Progenitor cell of endocrine pancreas (in vitro differentiated cells): Measurements from ENCODE around the gene ITGAX. TPM values are rescaled to one million over a fixed set of nuclear protein-coding genes. Genes with fewer than 3 reads are reported as not detected.

ENCODE experiments used
- DNase-seq: peaks from one replicate; pipeline ENCODE4 v3.0.0; 2021; ENCODE audit warnings: low spot score; ENCODE audit not compliant: unreplicated experiment
- H3K27ac Mint-ChIP-seq: 2 replicates; pipeline ENCODE4 v1.8.0; 2021; ENCODE audit warnings: mild to moderate bottlenecking, moderate library complexity, mixed read lengths
- H3K27me3 Mint-ChIP-seq: 2 replicates; pipeline ENCODE4 v1.8.0; 2021; ENCODE audit warnings: mixed read lengths
- H3K36me3 Mint-ChIP-seq: 2 replicates; pipeline ENCODE4 v1.8.0; 2022; ENCODE audit warnings: mixed read lengths; ENCODE audit not compliant: insufficient read depth
- H3K4me1 Mint-ChIP-seq: 2 replicates; pipeline ENCODE4 v1.8.0; 2021; ENCODE audit warnings: low read depth, mixed read lengths
- H3K4me3 Mint-ChIP-seq: 2 replicates; pipeline ENCODE4 v1.8.0; 2021; ENCODE audit warnings: low read depth, mild to moderate bottlenecking, moderate library complexity, mixed read lengths
- H3K9me3 Mint-ChIP-seq: 2 replicates; pipeline ENCODE4 v1.8.0; 2021; ENCODE audit warnings: low read depth, mixed read lengths
- CTCF ChIP-seq: fragments of 200-600 bp; sonication (generic); IDR thresholded peaks from one replicate; pipeline ENCODE4 v1.5.0; 2021; ENCODE audit warnings: antibody characterized with exemption, mild to moderate bottlenecking; ENCODE audit not compliant: unreplicated experiment
- total RNA-seq: library from RNA; stranded (reverse); gene quantifications from 2 replicates; pipeline ENCODE4 v1.2.1, GENCODE V29; 2021

Gene ITGAX
- total RNA-seq, 1 donor from 2014 or later = not detected

- Mint-ChIP-seq H3K36me3 (no peaks in the 10 kb centered on the region), H3K9me3 (no peaks in the 10 kb centered on the region), H3K4me3 (no peak overlapping the region), H3K27ac (no peak overlapping the region), H3K27me3 (peaks cover 7% of the 10 kb centered on the region), H3K4me1 (peaks cover 16% of the 10 kb centered on the region)
- no peak for TF ChIP-seq CTCF
- no peak for DNase-seq
Measured at GRCh38 chr16:31388535-31388934, 33.6 kb downstream of the ITGAX start.

- H3K9me3 Mint-ChIP-seq = no peaks in the 10 kb centered on the region
- peaks cover 13% of the 10 kb centered on the region for H3K4me1 Mint-ChIP-seq
- H3K36me3 Mint-ChIP-seq = no peaks in the 10 kb centered on the region
- TF ChIP-seq CTCF = no peak
- no peak for DNase-seq
- H3K4me3 Mint-ChIP-seq = no peak overlapping the region
- no peak overlapping the region for H3K27ac Mint-ChIP-seq
- H3K27me3 Mint-ChIP-seq = peaks cover 7% of the 10 kb centered on the region
Measured at GRCh38 chr16:31390504-31391041, 35.6 kb downstream of the ITGAX start.

GRCh38 chr16:31393056-31393455 lies 38.1 kb downstream of the ITGAX start, which contains the start of gene ITGAD:
Gene ITGAD, plus strand, starts transcription at chr16:31393335. Its CDS starts 26 bp downstream, at chr16:31393361.
- Mint-ChIP-seq H3K9me3 (no peaks in the 10 kb centered on the region), H3K27ac (no peak within 1 kb of the TSS), H3K4me3 (no peak within 1 kb of the TSS), H3K36me3 (no peaks in the 10 kb centered on the region), H3K27me3 (peaks cover 7% of the 10 kb centered on the region), H3K4me1 (no peaks in the 10 kb centered on the region)
- TF ChIP-seq CTCF = no peak
- DNase-seq = no peak

- Mint-ChIP-seq H3K27ac (no peak overlapping the region), H3K27me3 (peaks cover 2% of the 10 kb centered on the region), H3K9me3 (no peaks in the 10 kb centered on the region), H3K36me3 (no peaks in the 10 kb centered on the region), H3K4me1 (no peaks in the 10 kb centered on the region), H3K4me3 (no peak overlapping the region)
- no peak for DNase-seq
- TF ChIP-seq CTCF = no peak
Measured at GRCh38 chr16:31395647-31396046, 40.7 kb downstream of the ITGAX start.

- no peak for TF ChIP-seq CTCF
- Mint-ChIP-seq H3K4me3 (no peak overlapping the region), H3K36me3 (no peaks in the 10 kb centered on the region), H3K27me3 (no peaks in the 10 kb centered on the region), H3K27ac (no peak overlapping the region), H3K9me3 (no peaks in the 10 kb centered on the region), H3K4me1 (no peaks in the 10 kb centered on the region)
- no peak for DNase-seq
Measured at GRCh38 chr16:31397096-31397660, 42.2 kb downstream of the ITGAX start.
